KMS-11 (cell line): ENCODE data around the gene NCKAP5.

ENCODE experiments used
- H2AFZ ChIP-seq: fragments of 200-600 bp; sonication (generic); 2 replicates; pipeline ENCODE4 v1.6.1; 2016; ENCODE audit warnings: antibody characterized with exemption, mixed run types, low read depth
- H3K27ac ChIP-seq: fragments of 200-600 bp; sonication (generic); 2 replicates; pipeline ENCODE4 v1.6.1; 2016; ENCODE audit warnings: mild to moderate bottlenecking, mixed run types
- H3K27me3 ChIP-seq: fragments of 200-600 bp; sonication (generic); 2 replicates; pipeline ENCODE4 v1.6.1; 2017; ENCODE audit warnings: mild to moderate bottlenecking, low read depth, mixed run types, moderate library complexity; ENCODE audit not compliant: insufficient read depth
- H3K36me3 ChIP-seq: fragments of 200-600 bp; sonication (generic); 2 replicates; pipeline ENCODE4 v1.6.1; 2017; ENCODE audit warnings: mild to moderate bottlenecking, mixed run types; ENCODE audit not compliant: insufficient read depth
- H3K4me1 ChIP-seq: fragments of 200-600 bp; sonication (generic); 2 replicates; pipeline ENCODE4 v1.6.1; 2016; ENCODE audit warnings: mild to moderate bottlenecking, low read depth, mixed run types; ENCODE audit not compliant: poor library complexity, severe bottlenecking
- H3K4me2 ChIP-seq: fragments of 200-600 bp; sonication (generic); 2 replicates; pipeline ENCODE4 v1.7.0; 2016; ENCODE audit warnings: mild to moderate bottlenecking, mixed run types
- H3K4me3 ChIP-seq: fragments of 200-600 bp; sonication (generic); IDR thresholded peaks from 2 replicates; pipeline ENCODE4 v1.6.1; 2017; ENCODE audit warnings: low read depth, low read length, mixed read lengths; ENCODE audit not compliant: insufficient read depth
- H3K79me2 ChIP-seq: fragments of 200-600 bp; sonication (generic); 2 replicates; pipeline ENCODE4 v1.6.1; 2016; ENCODE audit warnings: low read depth, mixed run types; ENCODE audit not compliant: insufficient read depth
- H3K9ac ChIP-seq: fragments of 200-600 bp; sonication (generic); 2 replicates; pipeline ENCODE4 v1.6.1; 2016; ENCODE audit warnings: mild to moderate bottlenecking, mixed run types
- H4K20me1 ChIP-seq: fragments of 200-600 bp; sonication (generic); 2 replicates; pipeline ENCODE4 v1.6.1; 2016; ENCODE audit warnings: mild to moderate bottlenecking, mixed run types; ENCODE audit not compliant: insufficient read depth
- TF ChIP-seq, protein P1 (sequence below): fragments of 200-600 bp; sonication (generic); conservative IDR thresholded peaks from 2 replicates; pipeline ENCODE4 v1.6.1; 2017; ENCODE audit warnings: low read depth, mild to moderate bottlenecking, antibody characterized with exemption, low read length, moderate library complexity, mixed read lengths

The NCKAP5 gene

DNA sequence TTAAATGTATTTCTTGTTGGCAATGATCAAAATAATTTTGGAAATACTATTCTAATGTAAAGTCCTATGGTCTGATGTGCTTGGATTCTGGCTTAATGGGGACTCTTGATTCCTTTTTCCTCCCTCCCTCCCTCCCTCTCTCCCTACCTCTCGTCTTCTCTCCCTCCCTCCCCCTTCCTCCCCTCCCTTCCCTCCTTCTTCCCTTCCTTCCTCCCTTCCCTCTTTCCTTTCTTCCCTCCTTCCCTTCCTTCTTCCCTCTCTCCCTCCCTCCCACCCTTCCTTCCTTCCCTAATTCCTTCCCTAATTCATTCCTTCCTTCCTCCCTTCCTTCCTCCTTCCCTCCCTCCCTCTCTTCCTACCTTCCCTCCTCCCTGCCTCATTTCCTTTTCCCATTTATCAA, 19.9 kb upstream of the NCKAP5 start:
- no peak overlapping the region for H3K9ac ChIP-seq
- H3K27me3 ChIP-seq: no peaks in the 10 kb centered on the region
- H2AFZ ChIP-seq: no peak overlapping the region
- H3K4me1 ChIP-seq: no peaks in the 10 kb centered on the region
- H3K79me2 ChIP-seq: no peaks in the 10 kb centered on the region
- no peaks in the 10 kb centered on the region for H3K36me3 ChIP-seq
- no peaks in the 10 kb centered on the region for H4K20me1 ChIP-seq
- H3K27ac ChIP-seq: no peak overlapping the region
- TF ChIP-seq, protein P1, sequence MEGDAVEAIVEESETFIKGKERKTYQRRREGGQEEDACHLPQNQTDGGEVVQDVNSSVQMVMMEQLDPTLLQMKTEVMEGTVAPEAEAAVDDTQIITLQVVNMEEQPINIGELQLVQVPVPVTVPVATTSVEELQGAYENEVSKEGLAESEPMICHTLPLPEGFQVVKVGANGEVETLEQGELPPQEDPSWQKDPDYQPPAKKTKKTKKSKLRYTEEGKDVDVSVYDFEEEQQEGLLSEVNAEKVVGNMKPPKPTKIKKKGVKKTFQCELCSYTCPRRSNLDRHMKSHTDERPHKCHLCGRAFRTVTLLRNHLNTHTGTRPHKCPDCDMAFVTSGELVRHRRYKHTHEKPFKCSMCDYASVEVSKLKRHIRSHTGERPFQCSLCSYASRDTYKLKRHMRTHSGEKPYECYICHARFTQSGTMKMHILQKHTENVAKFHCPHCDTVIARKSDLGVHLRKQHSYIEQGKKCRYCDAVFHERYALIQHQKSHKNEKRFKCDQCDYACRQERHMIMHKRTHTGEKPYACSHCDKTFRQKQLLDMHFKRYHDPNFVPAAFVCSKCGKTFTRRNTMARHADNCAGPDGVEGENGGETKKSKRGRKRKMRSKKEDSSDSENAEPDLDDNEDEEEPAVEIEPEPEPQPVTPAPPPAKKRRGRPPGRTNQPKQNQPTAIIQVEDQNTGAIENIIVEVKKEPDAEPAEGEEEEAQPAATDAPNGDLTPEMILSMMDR: no peak
- H3K4me3 ChIP-seq: no peak overlapping the region
- no peak overlapping the region for H3K4me2 ChIP-seq

DNA sequence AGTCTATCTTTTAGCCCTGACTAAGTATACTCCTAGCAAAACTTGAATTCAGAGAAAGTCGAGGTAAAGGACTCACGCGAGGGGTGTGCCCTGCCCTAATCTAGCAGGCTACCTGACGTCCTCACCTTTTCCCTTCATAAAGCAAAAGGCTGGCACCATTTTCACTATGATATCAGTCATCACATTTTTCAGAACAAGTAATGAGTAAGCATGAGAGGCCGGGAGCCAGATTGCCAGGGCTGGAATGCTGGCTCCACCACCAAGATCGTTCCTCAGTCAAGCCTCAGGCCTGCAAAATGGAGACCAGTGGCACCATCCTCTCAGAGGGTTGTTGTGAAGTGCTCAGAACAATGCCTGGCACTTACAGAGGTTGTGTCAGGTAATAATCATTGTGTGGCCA, 18.7 kb upstream of the NCKAP5 start:
- Histone ChIP-seq H2AFZ (no peak overlapping the region), H3K9ac (no peak overlapping the region)

DNA sequence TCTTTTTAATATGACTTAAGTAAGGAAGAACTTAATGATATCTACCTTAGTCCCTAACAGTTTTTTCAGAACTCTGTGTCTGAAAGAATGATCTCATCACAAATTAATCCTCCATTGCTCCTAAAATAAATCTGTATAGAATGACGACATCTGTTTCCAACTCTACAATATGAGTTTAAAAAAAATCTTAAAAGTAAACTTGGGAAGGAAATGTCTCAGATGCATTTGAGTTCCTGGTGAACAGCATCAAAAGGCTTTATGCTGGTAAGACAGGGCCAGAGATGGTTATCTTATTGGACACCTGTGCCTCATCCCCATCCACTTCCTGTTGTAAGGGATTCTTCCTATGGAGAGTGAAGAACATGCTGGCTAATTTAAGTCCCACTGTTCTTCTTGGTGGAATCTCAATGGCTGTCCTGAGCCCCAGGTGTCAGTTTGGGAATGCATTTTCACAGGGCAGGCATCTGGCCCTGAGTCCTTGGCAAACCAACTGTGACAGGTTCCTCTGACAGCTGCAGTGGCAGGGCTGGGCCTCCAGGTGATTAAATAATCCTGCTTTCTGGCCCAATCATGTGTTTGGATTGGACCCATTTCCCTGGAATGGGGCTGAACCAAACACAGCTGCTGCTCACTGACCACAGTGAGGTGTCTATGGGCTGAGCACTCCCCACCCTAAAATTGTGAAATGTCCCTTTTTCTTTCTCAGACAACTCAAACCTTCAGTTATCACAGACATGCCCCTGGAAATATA, 12.9 kb upstream of the NCKAP5 start:
- H3K9ac ChIP-seq: no peak overlapping the region
- no peak overlapping the region for H3K27ac ChIP-seq
- no peaks in the 10 kb centered on the region for H3K27me3 ChIP-seq
- no peaks in the 10 kb centered on the region for H4K20me1 ChIP-seq
- H2AFZ ChIP-seq: no peak overlapping the region
- H3K4me3 ChIP-seq: no peak overlapping the region
- no peak overlapping the region for H3K4me2 ChIP-seq
- H3K4me1 ChIP-seq: no peaks in the 10 kb centered on the region
- TF ChIP-seq, protein P1: no peak
- H3K79me2 ChIP-seq: no peaks in the 10 kb centered on the region
- no peaks in the 10 kb centered on the region for H3K36me3 ChIP-seq

More for the DNA sequence above, 18.7 kb upstream of the NCKAP5 start:
- no peaks in the 10 kb centered on the region for H3K36me3 ChIP-seq
- H3K4me3 ChIP-seq: no peak overlapping the region
- H3K4me2 ChIP-seq: no peak overlapping the region
- no peaks in the 10 kb centered on the region for H4K20me1 ChIP-seq
- no peaks in the 10 kb centered on the region for H3K79me2 ChIP-seq
- no peaks in the 10 kb centered on the region for H3K27me3 ChIP-seq
- no peak overlapping the region for H3K27ac ChIP-seq
- TF ChIP-seq, protein P1: no peak
- H3K4me1 ChIP-seq: no peaks in the 10 kb centered on the region

DNA sequence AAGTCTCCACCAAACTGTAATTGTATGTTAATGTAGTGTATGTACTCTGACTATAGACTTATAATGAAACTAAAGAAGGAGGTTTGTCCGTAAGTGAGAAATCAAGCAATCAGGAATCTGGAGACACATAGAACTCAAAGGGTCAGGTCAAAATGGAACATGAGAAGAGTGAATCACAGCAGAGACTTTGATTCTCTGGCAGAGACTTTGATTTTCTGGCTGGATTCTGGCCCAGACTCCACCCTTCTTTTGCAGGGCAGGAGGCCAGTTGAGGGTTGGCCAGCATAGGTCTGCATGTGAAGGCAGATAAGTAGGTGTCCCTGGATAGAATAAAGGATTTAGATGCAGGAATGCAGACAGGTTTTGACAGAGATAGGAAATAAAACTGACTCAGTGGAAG, 11.0 kb upstream of the NCKAP5 start:
- TF ChIP-seq, protein P1: no peak
- H3K36me3 ChIP-seq: no peaks in the 10 kb centered on the region
- no peak overlapping the region for H3K27ac ChIP-seq
- H4K20me1 ChIP-seq: no peaks in the 10 kb centered on the region
- H3K9ac ChIP-seq: no peak overlapping the region
- H3K4me3 ChIP-seq: no peak overlapping the region
- H3K27me3 ChIP-seq: no peaks in the 10 kb centered on the region
- H3K4me1 ChIP-seq: no peaks in the 10 kb centered on the region
- no peaks in the 10 kb centered on the region for H3K79me2 ChIP-seq
- H2AFZ ChIP-seq: no peak overlapping the region
- H3K4me2 ChIP-seq: no peak overlapping the region
